H1 (cell line): ENCODE results near the gene PRKRIP1. TPM values are rescaled to one million over a fixed set of nuclear protein-coding genes. Genes with fewer than 3 reads are reported as not detected.

Experiments used
- CTCF ChIA-PET: fragments of 300-600 bp; sonication (Branson Sonifier 250); formaldehyde crosslinking; loops from one replicate; lab custom pipeline; 2021; ENCODE audit not compliant: partially characterized antibody; lab: Charles Lee
- POLR2A ChIA-PET: fragments of 300-600 bp; sonication (Branson Sonifier 250); formaldehyde crosslinking; loops from one replicate; lab custom pipeline; 2021; ENCODE audit warnings: inconsistent platforms; ENCODE audit not compliant: partially characterized antibody; lab: Charles Lee
- DNase-seq, 2 experiments: peaks; one replicate each; pipeline versions ENCODE4 v3.0.0 to v3.0.0-alpha.2; 2010 to 2022; ENCODE audit warnings: low spot score in 2 of 2, low read depth in 1 of 2, mixed read lengths in 1 of 2
- FAIRE-seq: peaks from 2 replicates; lab custom pipeline; 2011; peaks lifted over from hg19 to GRCh38; lab: Jason Lieb, UNC
- H2AFZ ChIP-seq: 2 replicates; pipeline ENCODE4 v1.8.1; 2012; ENCODE audit warnings: low read length, inconsistent platforms
- H2AK5ac ChIP-seq: 2 replicates; pipeline ENCODE4 v1.6.1; 2013; ENCODE audit warnings: low read depth, low read length
- H2BK120ac ChIP-seq: replicated peaks from 2 replicates; pipeline ENCODE3; 2013; ENCODE audit warnings: low read depth, low read length, inconsistent platforms
- H2BK12ac ChIP-seq: 2 replicates; pipeline ENCODE4 v1.6.1; 2013; ENCODE audit warnings: low read depth, low read length
- H2BK15ac ChIP-seq: 2 replicates; pipeline ENCODE4 v1.6.1; 2013; ENCODE audit warnings: low read length
- H2BK20ac ChIP-seq: 2 replicates; pipeline ENCODE4 v1.6.1; 2013; ENCODE audit warnings: low read length
- H2BK5ac ChIP-seq: 2 replicates; pipeline ENCODE4 v1.6.1; 2013; ENCODE audit warnings: low read depth, low read length
- H3K14ac ChIP-seq: 2 replicates; pipeline ENCODE4 v1.6.1; 2013; ENCODE audit warnings: inconsistent platforms; ENCODE audit not compliant: insufficient read length
- H3K18ac ChIP-seq: 2 replicates; pipeline ENCODE4 v1.6.1; 2013; ENCODE audit warnings: low read length; ENCODE audit errors: extremely low read depth
- H3K23ac ChIP-seq: 2 replicates; pipeline ENCODE4 v1.6.1; 2013; ENCODE audit warnings: inconsistent platforms; ENCODE audit not compliant: insufficient read length
- H3K23me2 ChIP-seq: 2 replicates; pipeline ENCODE4 v1.6.1; 2013; ENCODE audit warnings: low read depth, low read length
- H3K27ac ChIP-seq: 2 replicates; pipeline ENCODE4 v1.6.1; 2011; ENCODE audit warnings: low read depth, low read length, inconsistent platforms
- H3K27me3 ChIP-seq, 4 experiments: replicated peaks in 1 of 4; 1 replicate in 1 of 4; 2 replicates in 3 of 4; pipeline versions ENCODE4 v1.6.1 to v1.8.1; 2011 to 2013; ENCODE audit warnings: low read length in 3 of 4, mild to moderate bottlenecking in 3 of 4, inconsistent platforms in 2 of 4, mixed read lengths in 2 of 4, moderate library complexity in 1 of 4; ENCODE audit not compliant: control insufficient read depth in 3 of 4, insufficient read depth in 3 of 4; ENCODE audit errors: extremely low read depth in 1 of 4
- H3K36me3 ChIP-seq, 4 experiments: 2 replicates each; pipeline versions ENCODE4 v1.6.1 to v1.8.1; 2011 to 2013; ENCODE audit warnings: mild to moderate bottlenecking in 4 of 4, low read length in 3 of 4, moderate library complexity in 2 of 4, control low read depth in 1 of 4, inconsistent platforms in 1 of 4; ENCODE audit not compliant: insufficient read depth in 4 of 4, control insufficient read depth in 2 of 4
- H3K4ac ChIP-seq: replicated peaks from 2 replicates; pipeline ENCODE3; 2013; ENCODE audit warnings: low read length, low read depth, mixed read lengths, inconsistent platforms; ENCODE audit not compliant: insufficient read length
- H3K4me1 ChIP-seq, 4 experiments: replicated peaks in 1 of 4; 1 replicate in 1 of 4; 2 replicates in 3 of 4; pipeline versions ENCODE4 v1.6.1 to v1.8.1; 2011 to 2013; ENCODE audit warnings: low read length in 3 of 4, inconsistent platforms in 2 of 4, mixed read lengths in 1 of 4; ENCODE audit not compliant: insufficient read depth in 4 of 4, control insufficient read depth in 3 of 4
- H3K4me2 ChIP-seq, 2 experiments: 2 replicates each; pipeline versions ENCODE4 v1.6.1 to v1.8.1; 2011 to 2013; ENCODE audit warnings: low read depth in 2 of 2, low read length in 2 of 2, control low read depth in 1 of 2, inconsistent platforms in 1 of 2, mild to moderate bottlenecking in 1 of 2; ENCODE audit not compliant: insufficient read depth in 1 of 2
- H3K4me3 ChIP-seq, 4 experiments: fragments of 200-600, 300-600 bp in 1 of 4; sonication (generic), shearing (Covaris generic), sonication (Bioruptor Twin) in 1 of 4; 2 replicates each; pipeline versions ENCODE4 v1.5.1 to v1.8.1; 2011 to 2016; ENCODE audit warnings: low read length in 4 of 4, low read depth in 3 of 4, control low read depth in 2 of 4, inconsistent platforms in 2 of 4, mild to moderate bottlenecking in 2 of 4, mixed read lengths in 1 of 4, moderate library complexity in 1 of 4; ENCODE audit not compliant: insufficient read depth in 2 of 4; ENCODE audit errors: extremely low read depth in 1 of 4
- H3K56ac ChIP-seq: replicated peaks from 2 replicates; pipeline ENCODE3; 2013; ENCODE audit warnings: low read depth, mild to moderate bottlenecking, mixed read lengths, low read length, inconsistent platforms; ENCODE audit not compliant: insufficient read length
- H3K79me1 ChIP-seq: 2 replicates; pipeline ENCODE4 v1.6.1; 2013; ENCODE audit warnings: low read depth, low read length, control low read depth
- H3K79me2 ChIP-seq, 2 experiments: 2 replicates each; pipeline versions ENCODE4 v1.6.1 to v1.8.1; 2012 to 2013; ENCODE audit warnings: low read length in 2 of 2, mild to moderate bottlenecking in 2 of 2, inconsistent platforms in 1 of 2; ENCODE audit not compliant: insufficient read depth in 2 of 2, control insufficient read depth in 1 of 2
- H3K9ac ChIP-seq, 4 experiments: replicated peaks in 1 of 4; 1 replicate in 1 of 4; 2 replicates in 3 of 4; pipeline versions ENCODE4 v1.6.1 to v1.8.1; 2011 to 2013; ENCODE audit warnings: low read depth in 3 of 4, low read length in 3 of 4, control low read depth in 2 of 4, mild to moderate bottlenecking in 2 of 4, moderate library complexity in 2 of 4, inconsistent platforms in 1 of 4; ENCODE audit errors: extremely low read depth in 1 of 4
- H3K9me3 ChIP-seq, 2 experiments: 2 replicates each; pipeline versions ENCODE4 v1.6.1 to v1.8.1; 2012 to 2013; ENCODE audit warnings: mild to moderate bottlenecking in 2 of 2, moderate library complexity in 2 of 2, control low read depth in 1 of 2, inconsistent platforms in 1 of 2, low read depth in 1 of 2, low read length in 1 of 2, mixed read lengths in 1 of 2; ENCODE audit not compliant: insufficient read depth in 2 of 2
- H4K20me1 ChIP-seq, 2 experiments: replicated peaks in 1 of 2; 2 replicates each; pipeline versions ENCODE3 to v1.8.1; 2011 to 2013; ENCODE audit warnings: inconsistent platforms in 2 of 2, low read length in 2 of 2, mild to moderate bottlenecking in 1 of 2; ENCODE audit not compliant: insufficient read depth in 2 of 2, control insufficient read depth in 1 of 2
- H4K5ac ChIP-seq: 2 replicates; pipeline ENCODE4 v1.6.1; 2013; ENCODE audit warnings: low read length, low read depth, mixed read lengths, inconsistent platforms; ENCODE audit not compliant: insufficient read length
- H4K8ac ChIP-seq: 2 replicates; pipeline ENCODE4 v1.8.0; 2013; ENCODE audit warnings: mild to moderate bottlenecking, moderate library complexity, low read length, inconsistent platforms; ENCODE audit not compliant: insufficient read depth; ENCODE audit errors: extremely low read depth
- H4K91ac ChIP-seq: replicated peaks from 2 replicates; pipeline ENCODE3; 2013; ENCODE audit warnings: low read length, mixed read lengths, inconsistent platforms; ENCODE audit not compliant: insufficient read length
- ATF3 ChIP-seq: IDR thresholded peaks from 2 replicates; pipeline ENCODE4 v1.6.1; 2011; ENCODE audit warnings: low read depth, mild to moderate bottlenecking, low read length; ENCODE audit not compliant: insufficient read depth
- GTF2F1 ChIP-seq: IDR thresholded peaks from 2 replicates; pipeline ENCODE4 v1.6.1; 2012; ENCODE audit warnings: low read depth, low read length, improper control_type of control experiment, borderline replicate concordance
- POLR2AphosphoS5 ChIP-seq: IDR thresholded peaks from 2 replicates; pipeline ENCODE4 v1.6.1; 2011; ENCODE audit warnings: low read depth, low read length
- RNF2 ChIP-seq: fragments of 200-900, 300-1000 bp; sonication (generic); IDR thresholded peaks from 2 replicates; pipeline ENCODE4 v1.7.1; 2016; ENCODE audit warnings: borderline replicate concordance, low read depth, mild to moderate bottlenecking, antibody characterized with exemption, low read length; ENCODE audit not compliant: poor library complexity, severe bottlenecking; ENCODE audit errors: missing control alignments
- SIN3A ChIP-seq, 2 experiments: IDR thresholded peaks in 1 of 2; conservative IDR thresholded peaks in 1 of 2; 2 replicates each; pipeline ENCODE4 v1.6.1; 2011 to 2012; ENCODE audit warnings: low read length in 2 of 2, improper control_type of control experiment in 1 of 2, low read depth in 1 of 2, mild to moderate bottlenecking in 1 of 2
- SP2 ChIP-seq: IDR thresholded peaks from 2 replicates; pipeline ENCODE4 v1.6.1; 2012; ENCODE audit warnings: mild to moderate bottlenecking, low read length, inconsistent platforms
- SP4 ChIP-seq: IDR thresholded peaks from 2 replicates; pipeline ENCODE4 v1.6.1; 2012; ENCODE audit warnings: low read length, inconsistent platforms
- TCF12 ChIP-seq: IDR thresholded peaks from 2 replicates; pipeline ENCODE4 v1.6.1; 2011; ENCODE audit warnings: low read depth, mild to moderate bottlenecking, low read length
- WGBS, 2 experiments: shearing (Covaris generic) in 1 of 2; methylation state at CpG; one replicate each; pipeline versions ENCODE4 v1.1.6 to v1.1.7; 2013 to 2015; ENCODE audit warnings: low lambda C conversion rate in 2 of 2, mixed read lengths in 2 of 2, inconsistent platforms in 1 of 2, low coverage in 1 of 2, missing lambda C conversion rate in 1 of 2; ENCODE audit not compliant: insufficient replicate concordance in 2 of 2, insufficient coverage in 1 of 2, insufficient read length in 1 of 2; ENCODE audit errors: extremely low coverage in 1 of 2, missing lambda C conversion rate in 1 of 2; 5-methylcytosine and 5-hydroxymethylcytosine counted together
- polyA plus RNA-seq, 7 experiments: library from polyadenylated mRNA; depleted of rRNA in 3 of 7; stranded (reverse) in 5 of 7; unstranded in 2 of 7; fragments of >200 nt in 5 of 7; fragments of 200-250 nt in 2 of 7; gene quantifications; 1 replicate in 5 of 7; 2 replicates in 1 of 7; 4 replicates in 1 of 7; pipeline versions ENCODE4 v1.2.1 to v1.2.3, GENCODE V29; 2011 to 2013; ENCODE audit warnings: missing spikeins in 2 of 7, mixed read lengths in 2 of 7
- total RNA-seq: library from RNA; stranded (reverse); fragmentation: NEBNext Ultra II Directional; extraction: Animal tissue kit (Norgen Biotek cat#: 25700); gene quantifications from 2 replicates; pipeline ENCODE4 v1.2.1, GENCODE V29; 2021

PRKRIP1 gene
- total and polyA plus RNA-seq, 2 of the 8 experiments (the other 6 are each of a cell fraction or from before 2014, with no cell fraction given) = 11.1 to 22.0 TPM

- Histone ChIP-seq H3K23me2 (peaks cover 11% of the 10 kb centered on the region), H3K4me3 (no peak overlapping the region), H4K5ac (no peak overlapping the region), H3K27me3 (no peaks in the 10 kb centered on the region), H3K9ac (no peak overlapping the region), H4K91ac (no peak overlapping the region), H3K18ac (no peak overlapping the region), H2BK15ac (no peak overlapping the region), H3K4me2 (no peak overlapping the region), H3K36me3 (no peaks in the 10 kb centered on the region), H3K27ac (no peak overlapping the region), H2AK5ac (no peak overlapping the region), H3K56ac (no peak overlapping the region), H2BK120ac (no peak overlapping the region), H4K8ac (no peak overlapping the region), H3K4ac (no peak overlapping the region), H4K20me1 (peaks cover 1% of the 10 kb centered on the region in 2 experiments), H2BK20ac (no peak overlapping the region), H2AFZ (no peak overlapping the region), H3K9me3 (no peaks in the 10 kb centered on the region), H2BK12ac (no peak overlapping the region), H3K4me1 (peaks cover 0 to 6% (median 2%) of the 10 kb centered on the region in 4 experiments; a peak in 2 of 7 replicates), H3K79me1 (no peaks in the 10 kb centered on the region), H3K23ac (no peak overlapping the region), H2BK5ac (no peak overlapping the region), H3K14ac (no peak overlapping the region), H3K79me2 (peaks cover 3 to 11% of the 10 kb centered on the region in 2 experiments; a peak in 2 of 4 replicates)
- FAIRE-seq (no peak), DNase-seq (no peak)
- POLR2A ChIA-PET = interaction anchor here (0.6 to 4.0 kb wide), 5 partner anchors 8 to 1281 kb away, joined by 3 to 21 read pairs (median 5); no protein-coding TSS in a partner anchor
- WGBS, 2 experiments = 90% methylated on average over 9 of the region's 9 CpGs; no CpG with 5 or more reads in 1 of the 2 experiments
- no peak for TF ChIP-seq SP4
- TF ChIP-seq TCF12 = no peak
- no peak for TF ChIP-seq ATF3
- no peak for TF ChIP-seq RNF2
- no peak for TF ChIP-seq SP2
- TF ChIP-seq POLR2AphosphoS5 = no peak
- no peak for TF ChIP-seq GTF2F1
- no peak for TF ChIP-seq SIN3A (conservative IDR thresholded peaks at IDR 0.05 in 1 of 2, IDR thresholded peaks at IDR 0.05 in 1 of 2; ENCODE audit: low read depth in 1 of 2, low read length in 2 of 2)
- CTCF ChIA-PET = interaction anchor here (0.6 to 11.4 kb wide), 7 partner anchors 11 to 322 kb away, joined by 3 to 118 read pairs (median 3); no protein-coding TSS in a partner anchor
Measured at GRCh38 chr7:102393467-102393866, 2.7 kb upstream of the PRKRIP1 start.
